Forelimb muscle (tissue), 1 donor: ENCODE measurements around the gene FBXL17. TPM values are rescaled to one million over a fixed set of nuclear protein-coding genes. Genes with fewer than 3 reads are reported as not detected.

ENCODE experiments used
- DNase-seq: peaks from one replicate; pipeline ENCODE4 v3.0.0-alpha.2; 2013; ENCODE audit warnings: low read depth
- polyA plus RNA-seq: library from polyadenylated mRNA; unstranded; fragments of 120-200 nt; gene quantifications from one replicate; pipeline ENCODE4 v1.2.1, GENCODE V29; 2013; ENCODE audit not compliant: insufficient read length

The FBXL17 gene
- polyA plus RNA-seq, 1 donor: 22.1 TPM

- DNase-seq: no peak
Observed at GRCh38 chr5:108249785-108250426, 132.0 kb downstream of the FBXL17 start.

- no peak for DNase-seq
Observed at GRCh38 chr5:108249095-108249784, 132.7 kb downstream of the FBXL17 start.

- no peak for DNase-seq
Observed at GRCh38 chr5:108238936-108239887, 142.7 kb downstream of the FBXL17 start.

- DNase-seq: no peak
Observed at GRCh38 chr5:108238461-108238860, 143.4 kb downstream of the FBXL17 start.

- DNase-seq: no peak
Observed at GRCh38 chr5:108233617-108234155, 148.2 kb downstream of the FBXL17 start.

- DNase-seq: no peak
Observed at GRCh38 chr5:108232805-108233204, 149.1 kb downstream of the FBXL17 start.

GRCh38 chr5:108222011-108222410 lies 159.9 kb downstream of the FBXL17 start:
- DNase-seq: no peak

- no peak for DNase-seq
Observed at GRCh38 chr5:108220834-108221233, 161.1 kb downstream of the FBXL17 start.

GRCh38 chr5:108216890-108217289 lies 165.0 kb downstream of the FBXL17 start:
- no peak for DNase-seq

GRCh38 chr5:108214857-108215256 lies 167.0 kb downstream of the FBXL17 start:
- no peak for DNase-seq

GRCh38 chr5:108212775-108213346 lies 169.0 kb downstream of the FBXL17 start:
- DNase-seq: no peak

GRCh38 chr5:108206707-108207106 lies 175.2 kb downstream of the FBXL17 start:
- DNase-seq: no peak

- DNase-seq: no peak
Observed at GRCh38 chr5:108201721-108202120, 180.2 kb downstream of the FBXL17 start.

- no peak for DNase-seq
Observed at GRCh38 chr5:108196276-108196675, 185.6 kb downstream of the FBXL17 start.

- DNase-seq: no peak
Observed at GRCh38 chr5:108193021-108193795, 188.7 kb downstream of the FBXL17 start.

- DNase-seq: no peak
Observed at GRCh38 chr5:108184940-108185339, 197.0 kb downstream of the FBXL17 start.

GRCh38 chr5:108181975-108182374 lies 199.9 kb downstream of the FBXL17 start:
- no peak for DNase-seq

- DNase-seq: no peak
Observed at GRCh38 chr5:108174286-108174685, 207.6 kb downstream of the FBXL17 start.

GRCh38 chr5:108171759-108172158 lies 210.1 kb downstream of the FBXL17 start:
- no peak for DNase-seq

GRCh38 chr5:108168915-108169314 lies 213.0 kb downstream of the FBXL17 start:
- DNase-seq: no peak

- DNase-seq: no peak
Observed at GRCh38 chr5:108167174-108167573, 214.7 kb downstream of the FBXL17 start.
